Sigmoid colon (tissue), 7 donors: ENCODE data around the gene PRKD1. TPM values are rescaled to one million over a fixed set of nuclear protein-coding genes. Genes with fewer than 3 reads are reported as not detected.
A peak's percentile ranks its signal among the peaks of the same experiment; 100 is the strongest.

Experiments used
- DNase-seq: peaks from one replicate; pipeline ENCODE4 v3.0.0-alpha.2; 2019
- H3K27ac ChIP-seq, 4 donors: fragments of 200-600 bp; sonication (generic); one replicate each; pipeline ENCODE4 v1.5.1; 2016 to 2019; ENCODE audit warnings: mild to moderate bottlenecking in 1 of 4
- H3K27me3 ChIP-seq, 3 donors: fragments of 200-600 bp; sonication (generic); one replicate each; pipeline ENCODE4 v1.5.1; 2019; ENCODE audit warnings: mild to moderate bottlenecking in 1 of 3
- H3K36me3 ChIP-seq, 4 donors: fragments of 200-600 bp; sonication (generic); one replicate each; pipeline ENCODE4 v1.5.1; 2016 to 2019
- H3K4me1 ChIP-seq, 4 donors: fragments of 200-600 bp; sonication (generic); one replicate each; pipeline ENCODE4 v1.5.1; 2017 to 2019
- H3K4me3 ChIP-seq, 4 donors: fragments of 200-600 bp; sonication (generic); one replicate each; pipeline ENCODE4 v1.5.1; 2017 to 2019; ENCODE audit warnings: mild to moderate bottlenecking in 2 of 4, moderate library complexity in 1 of 4
- H3K9me3 ChIP-seq, 4 donors: fragments of 200-600 bp in 3 of 4; sonication (generic) in 3 of 4; one replicate each; pipeline versions ENCODE4 v1.5.1 to v1.6.1; 2013 to 2019
- CTCF ChIP-seq, 4 experiments: fragments of 450-650 bp in 3 of 4; fragments of 200-600 bp in 1 of 4; IDR thresholded peaks; one replicate each; pipeline ENCODE4 v1.5.1; 2016 to 2019; ENCODE audit warnings: antibody characterized with exemption in 4 of 4, mild to moderate bottlenecking in 3 of 4, moderate library complexity in 2 of 4
- EP300 ChIP-seq, 4 donors: sonication (generic); formaldehyde crosslinking; IDR thresholded peaks; one replicate each; pipeline ENCODE4 v1.6.1; 2017; ENCODE audit warnings: antibody characterized with exemption in 4 of 4
- POLR2A ChIP-seq, 2 donors: fragments of 450-650 bp; IDR thresholded peaks; one replicate each; pipeline ENCODE4 v1.6.1; 2016; ENCODE audit warnings: antibody characterized with exemption in 2 of 2, mild to moderate bottlenecking in 2 of 2, moderate library complexity in 2 of 2
- POLR2AphosphoS5 ChIP-seq, 4 donors: sonication (generic); formaldehyde crosslinking; IDR thresholded peaks; one replicate each; pipeline ENCODE4 v1.6.1; 2017; ENCODE audit warnings: antibody characterized with exemption in 4 of 4
- WGBS, 2 donors: extraction: QIAGEN DNeasy Blood & Tissue Kit; methylation state at CpG; one replicate each; pipeline ENCODE4 v1.1.7; 2013; 5-methylcytosine and 5-hydroxymethylcytosine counted together
- intact Hi-C: fragments of 100-400 bp; cut with DNase I; formaldehyde crosslinking; loops from one replicate; pipeline ENCODE4 v1.15.1; 2023
- polyA plus RNA-seq, 3 donors: library from polyadenylated mRNA; stranded (reverse); fragments of 200-250 nt; gene quantifications; one replicate each; pipeline ENCODE4 v1.2.3, GENCODE V29; 2013
- total RNA-seq, 4 donors: library from RNA; depleted of rRNA; stranded (reverse); fragments of >200 nt; gene quantifications; one replicate each; pipeline ENCODE4 v1.1.0, GENCODE V29; 2016
- donor health status: healthy with polysubstance abuse.
- donor health status: Bipolar disorder and iron deficiency.
- donor health status: healthy.

The PRKD1 gene
- total and polyA plus RNA-seq, 7 donors, result 0.46 to 27.1 (median 14.5) TPM

DNA sequence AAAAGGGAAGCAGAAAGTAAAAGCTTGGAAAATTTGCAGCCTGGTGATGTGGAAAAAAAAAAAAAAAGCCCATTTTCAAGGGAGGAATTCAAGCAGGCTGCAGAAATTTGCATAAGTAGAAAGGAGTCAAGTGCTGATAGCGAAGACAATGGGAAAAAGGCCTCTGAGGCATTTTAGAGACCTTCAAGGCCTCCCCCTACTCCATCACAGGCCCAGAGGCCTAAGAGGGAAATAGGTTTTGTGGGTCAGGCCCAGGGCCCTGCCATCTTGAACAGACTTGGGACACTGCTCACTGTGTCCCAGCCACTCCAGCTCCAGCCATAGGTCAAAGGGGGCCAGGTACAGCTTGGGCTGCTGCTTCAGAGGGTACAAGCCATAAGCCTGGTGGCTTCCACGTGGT is 13.8 kb upstream of the PRKD1 start:
- no peak overlapping the region for H3K27ac ChIP-seq
- no peaks in the 10 kb centered on the region for H3K27me3 ChIP-seq
- no peak for DNase-seq
- 43 to 45% methylated on average over 2 of the region's 2 CpGs for WGBS, 2 donors
- no peak for TF ChIP-seq POLR2A (IDR thresholded peaks at IDR 0.05)
- no peak for TF ChIP-seq CTCF (IDR thresholded peaks at IDR 0.05)
- no peak for TF ChIP-seq EP300 (IDR thresholded peaks at IDR 0.05)
- TF ChIP-seq POLR2AphosphoS5 (IDR thresholded peaks at IDR 0.05), result no peak
- peaks cover 0 to 7% (median 4%) of the 10 kb centered on the region in 4 donors for H3K9me3 ChIP-seq
- no peaks in the 10 kb centered on the region for H3K36me3 ChIP-seq
- no peak overlapping the region for H3K4me3 ChIP-seq
- H3K4me1 ChIP-seq, result no peaks in the 10 kb centered on the region
- intact Hi-C loops, result no loop called here

GRCh38 chr14:29940482-29940881 is 12.8 kb upstream of the PRKD1 start:
- 90% methylated on average over 3 of the region's 3 CpGs for WGBS, 2 donors
- TF ChIP-seq EP300 (IDR thresholded peaks at IDR 0.05) (no peak), POLR2AphosphoS5 (IDR thresholded peaks at IDR 0.05) (no peak), CTCF (IDR thresholded peaks at IDR 0.05) (no peak), POLR2A (IDR thresholded peaks at IDR 0.05) (no peak)
- no peak overlapping the region for H3K4me3 ChIP-seq

GRCh38 chr14:29937116-29937515 is 9.5 kb upstream of the PRKD1 start:
- intact Hi-C loops, result no loop called here
- WGBS, 2 donors, result 92 to 93% methylated on average over 2 of the region's 2 CpGs
- H3K4me3 ChIP-seq, result no peak overlapping the region
- H3K27me3 ChIP-seq, result no peaks in the 10 kb centered on the region
- DNase-seq, result no peak
- H3K9me3 ChIP-seq, result no peaks in the 10 kb centered on the region
- no peak overlapping the region for H3K27ac ChIP-seq
- no peaks in the 10 kb centered on the region for H3K36me3 ChIP-seq
- no peak for TF ChIP-seq POLR2A (IDR thresholded peaks at IDR 0.05)
- TF ChIP-seq EP300 (IDR thresholded peaks at IDR 0.05), result no peak
- TF ChIP-seq POLR2AphosphoS5 (IDR thresholded peaks at IDR 0.05), result no peak
- no peak for TF ChIP-seq CTCF (IDR thresholded peaks at IDR 0.05)
- H3K4me1 ChIP-seq, result no peaks in the 10 kb centered on the region

More at GRCh38 chr14:29940482-29940881, 12.8 kb upstream of the PRKD1 start:
- DNase-seq, result no peak
- no peak overlapping the region for H3K27ac ChIP-seq
- H3K27me3 ChIP-seq, result no peaks in the 10 kb centered on the region
- intact Hi-C loops, result no loop called here
- peaks cover 0 to 7% (median 2%) of the 10 kb centered on the region in 4 donors for H3K9me3 ChIP-seq
- H3K36me3 ChIP-seq, result no peaks in the 10 kb centered on the region
- H3K4me1 ChIP-seq, result no peaks in the 10 kb centered on the region

- Histone ChIP-seq H3K27me3 (no peaks in the 10 kb centered on the region), H3K9me3 (no peaks in the 10 kb centered on the region), H3K27ac (no peak overlapping the region), H3K36me3 (no peaks in the 10 kb centered on the region), H3K4me3 (no peak overlapping the region), H3K4me1 (peaks cover 0 to 18% (median 14%) of the 10 kb centered on the region in 4 donors)
- WGBS, 2 donors, result 48 to 65% methylated on average over 2 of the region's 2 CpGs
- intact Hi-C loops, result no loop called here
- no peak for DNase-seq
- TF ChIP-seq EP300 (IDR thresholded peaks at IDR 0.05), result no peak
- TF ChIP-seq CTCF (IDR thresholded peaks at IDR 0.05), result no peak
- no peak for TF ChIP-seq POLR2A (IDR thresholded peaks at IDR 0.05)
- TF ChIP-seq POLR2AphosphoS5 (IDR thresholded peaks at IDR 0.05), result no peak
Measured at GRCh38 chr14:29930283-29930682, 2.6 kb upstream of the PRKD1 start.

DNA sequence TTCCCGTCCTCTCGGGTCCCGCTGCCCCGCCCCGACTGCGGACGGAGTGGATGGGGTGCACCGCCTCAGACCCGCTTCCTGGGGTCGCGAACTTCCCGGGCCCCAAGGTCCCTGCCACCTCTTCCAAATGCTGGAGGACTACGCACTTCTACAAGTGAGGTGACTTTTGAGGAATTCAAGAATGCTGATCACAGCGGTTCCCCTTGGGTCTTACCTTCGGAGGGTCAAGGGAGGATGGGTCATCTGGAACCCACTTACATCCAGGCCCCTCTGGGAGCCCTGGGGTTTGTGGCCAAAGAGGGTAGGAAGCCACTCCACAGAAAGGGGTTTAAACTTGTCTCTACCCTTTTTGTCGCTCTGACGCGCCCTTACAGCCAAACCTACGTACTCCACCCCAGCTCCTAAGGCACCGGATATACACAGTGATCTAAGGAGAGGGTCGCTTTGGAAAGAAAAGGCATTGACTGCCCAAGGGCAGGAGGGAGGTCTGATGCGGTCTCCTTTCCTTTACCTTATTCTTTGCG is 532 bp upstream of the PRKD1 start:
- peaks cover 0 to 29% (median 22%) of the 10 kb centered on the region in 4 donors for H3K4me1 ChIP-seq
- H3K27me3 ChIP-seq, result no peaks in the 10 kb centered on the region
- no peaks in the 10 kb centered on the region for H3K36me3 ChIP-seq
- no peaks in the 10 kb centered on the region for H3K9me3 ChIP-seq
- H3K27ac ChIP-seq, result peak overlapping the region; percentile 83 to 85 (median 84)
- peak overlapping the region; percentile 67 to 88 (median 72) for H3K4me3 ChIP-seq
- DNase-seq, result no peak
- intact Hi-C loops, result loop anchor here (5.0 to 10.0 kb wide), 4 partner anchors 74 to 381 kb away; no protein-coding TSS in a partner anchor
- 17 to 26% methylated on average over 23 of the region's 23 CpGs for WGBS, 2 donors
- TF ChIP-seq POLR2AphosphoS5 (IDR thresholded peaks at IDR 0.05) (no peak), POLR2A (IDR thresholded peaks at IDR 0.05) (no peak), CTCF (IDR thresholded peaks at IDR 0.05) (no peak), EP300 (IDR thresholded peaks at IDR 0.05) (no peak)
